HG03039 (cell line): Measurements from ENCODE around the gene CHPF.
A peak's percentile ranks its signal among the peaks of the same experiment; 100 is the strongest.

ENCODE experiments used
- ATAC-seq: cut with Tn5 transposase; IDR thresholded peaks from one replicate; pipeline ENCODE4 v1.9.1; 2021; ENCODE audit warnings: mild to moderate bottlenecking, moderate library complexity; ENCODE audit not compliant: unreplicated experiment

CHPF gene

GRCh38 chr2:219553168-219553417, 9.5 kb upstream of the CHPF start:
- ATAC-seq, result no peak

DNA sequence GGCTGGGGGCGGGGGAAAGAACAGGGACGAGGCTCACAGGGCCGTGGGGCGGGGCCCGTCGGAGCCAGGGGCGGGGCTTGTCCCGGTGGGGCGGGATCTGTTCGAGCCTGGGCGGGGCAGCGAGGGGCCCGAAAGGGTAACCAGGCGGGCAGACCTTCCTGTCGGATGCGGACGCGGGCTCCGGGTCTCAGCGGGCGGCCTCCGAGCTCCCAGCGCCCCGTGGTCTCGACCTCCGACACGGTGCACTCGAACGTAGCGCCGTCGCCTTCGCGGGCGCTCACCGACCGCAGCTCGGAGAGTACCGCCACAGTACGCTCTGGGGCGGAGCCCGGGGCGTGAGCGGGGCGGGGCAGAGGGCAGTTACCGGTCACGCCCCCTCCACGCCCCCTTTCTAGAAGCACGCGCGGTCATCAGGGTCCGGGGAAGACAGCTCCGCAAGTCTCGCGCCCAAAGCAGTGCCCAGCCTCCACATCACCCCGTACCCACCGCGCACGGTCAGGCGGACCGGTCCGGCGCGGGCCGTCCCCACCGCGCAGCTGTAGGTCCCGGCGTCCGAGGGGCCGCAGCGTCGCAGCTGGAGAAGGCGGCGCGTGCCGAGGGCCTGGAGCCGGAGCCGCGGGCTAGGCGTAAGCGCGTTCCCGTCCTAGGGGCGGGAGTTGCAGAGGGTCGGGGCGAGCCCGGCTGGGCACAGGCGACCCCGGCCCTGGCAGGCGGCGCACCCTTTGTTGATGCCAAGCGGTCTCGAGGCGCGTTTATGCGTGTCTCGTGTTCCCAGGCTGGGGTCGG, 9.0 kb upstream of the CHPF start:
- peak; percentile 85 for ATAC-seq

- peak; percentile 4 for ATAC-seq
These were observed 8.1 kb upstream of the CHPF start for GRCh38 chr2:219551441-219552381.

GRCh38 chr2:219549619-219550018, 6.0 kb upstream of the CHPF start:
- ATAC-seq, result no peak

DNA sequence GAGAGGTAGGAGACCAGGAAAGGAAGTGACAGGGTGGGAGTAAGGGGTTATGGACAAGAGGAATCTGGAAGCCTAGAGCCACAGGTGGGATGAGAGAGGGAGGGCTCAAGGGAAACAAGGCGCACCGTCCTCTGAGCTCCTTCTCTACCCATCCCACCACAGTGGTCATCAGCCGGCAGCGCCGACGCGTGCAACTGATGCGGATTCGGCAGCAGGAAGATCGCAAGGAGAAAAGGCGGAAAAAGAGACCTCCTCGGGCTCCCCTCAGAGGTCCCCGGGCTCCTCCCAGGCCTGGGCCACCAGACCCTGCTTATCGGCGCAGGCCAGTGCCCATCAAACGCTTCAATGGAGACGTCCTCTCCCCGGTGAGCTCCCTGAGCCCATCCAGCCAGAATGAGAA, 5.4 kb upstream of the CHPF start:
- ATAC-seq, result no peak

GRCh38 chr2:219547621-219548020, 4.0 kb upstream of the CHPF start:
- no peak for ATAC-seq

DNA sequence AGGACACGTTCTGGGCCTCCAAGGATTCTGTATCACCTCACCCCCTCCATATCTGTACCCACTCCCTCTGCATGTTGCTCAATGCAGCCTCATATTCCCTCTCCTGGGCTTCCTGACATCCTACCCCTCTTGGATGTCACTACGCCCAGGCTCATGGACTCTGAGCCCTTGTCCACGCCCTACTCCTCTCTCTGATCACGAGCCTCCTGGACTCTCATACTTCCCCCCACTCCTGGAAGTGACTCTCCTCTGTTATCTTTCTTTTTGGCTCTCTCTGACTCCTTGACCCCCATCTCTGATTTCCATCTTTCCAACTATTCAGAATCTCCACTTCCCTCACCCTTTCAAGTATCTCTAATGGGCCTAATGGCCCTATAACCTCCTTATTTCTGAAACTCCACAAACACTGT, 2.3 kb upstream of the CHPF start:
- ATAC-seq, result no peak

DNA sequence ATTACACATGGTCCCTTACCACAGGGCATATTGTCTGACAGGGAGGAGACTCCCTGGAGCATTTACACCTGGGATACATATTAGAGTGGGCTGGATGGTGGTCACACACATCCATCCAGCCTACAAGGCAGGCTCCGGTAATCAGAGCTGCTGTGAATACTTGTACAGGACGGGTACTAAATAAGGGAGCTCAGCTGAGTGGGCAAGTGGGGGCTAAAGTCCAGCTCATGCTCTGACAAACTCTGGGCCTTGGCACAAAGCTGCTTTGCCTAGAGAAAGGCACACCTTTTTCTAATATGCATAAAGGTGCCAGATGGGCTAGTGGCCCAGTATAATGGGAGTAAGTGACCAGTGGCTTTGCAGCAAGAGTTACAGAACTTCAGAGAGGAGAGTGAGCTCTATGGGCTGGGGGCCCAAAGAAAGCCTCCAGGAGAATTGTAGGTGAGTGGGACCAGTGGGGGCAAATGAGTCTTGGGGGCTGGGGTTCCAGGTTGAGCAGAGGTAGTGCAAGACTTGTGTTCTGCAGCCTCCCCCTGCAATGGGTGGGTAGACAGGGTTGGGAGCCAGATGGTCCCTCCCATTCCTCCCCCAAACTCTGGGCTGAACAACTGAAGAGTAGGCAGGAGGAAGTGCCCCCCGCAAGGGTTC, 1.8 kb upstream of the CHPF start:
- ATAC-seq, result no peak

DNA sequence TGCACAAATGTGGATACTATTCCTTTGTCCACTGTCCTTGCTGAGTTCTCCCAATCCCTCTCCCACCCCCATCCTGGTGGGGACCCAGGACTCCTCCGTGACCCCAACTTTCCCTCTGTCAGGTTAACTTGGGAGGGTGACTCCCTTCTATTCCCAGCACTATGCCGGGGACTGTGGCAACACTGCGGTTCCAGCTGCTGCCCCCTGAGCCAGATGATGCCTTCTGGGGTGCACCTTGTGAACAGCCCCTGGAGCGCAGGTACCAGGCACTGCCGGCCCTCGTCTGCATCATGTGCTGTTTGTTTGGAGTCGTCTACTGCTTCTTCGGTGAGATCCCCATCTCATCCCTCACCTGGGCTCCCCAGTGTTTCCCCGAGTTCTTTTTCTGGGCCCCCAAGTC, 958 bp upstream of the CHPF start:
- ATAC-seq, result no peak

GRCh38 chr2:219542931-219543595, 546 bp downstream of the CHPF start:
- peak; percentile 6 for ATAC-seq

- peak; percentile 34 for ATAC-seq
These were observed 1.9 kb downstream of the CHPF start for GRCh38 chr2:219541611-219542180.

DNA sequence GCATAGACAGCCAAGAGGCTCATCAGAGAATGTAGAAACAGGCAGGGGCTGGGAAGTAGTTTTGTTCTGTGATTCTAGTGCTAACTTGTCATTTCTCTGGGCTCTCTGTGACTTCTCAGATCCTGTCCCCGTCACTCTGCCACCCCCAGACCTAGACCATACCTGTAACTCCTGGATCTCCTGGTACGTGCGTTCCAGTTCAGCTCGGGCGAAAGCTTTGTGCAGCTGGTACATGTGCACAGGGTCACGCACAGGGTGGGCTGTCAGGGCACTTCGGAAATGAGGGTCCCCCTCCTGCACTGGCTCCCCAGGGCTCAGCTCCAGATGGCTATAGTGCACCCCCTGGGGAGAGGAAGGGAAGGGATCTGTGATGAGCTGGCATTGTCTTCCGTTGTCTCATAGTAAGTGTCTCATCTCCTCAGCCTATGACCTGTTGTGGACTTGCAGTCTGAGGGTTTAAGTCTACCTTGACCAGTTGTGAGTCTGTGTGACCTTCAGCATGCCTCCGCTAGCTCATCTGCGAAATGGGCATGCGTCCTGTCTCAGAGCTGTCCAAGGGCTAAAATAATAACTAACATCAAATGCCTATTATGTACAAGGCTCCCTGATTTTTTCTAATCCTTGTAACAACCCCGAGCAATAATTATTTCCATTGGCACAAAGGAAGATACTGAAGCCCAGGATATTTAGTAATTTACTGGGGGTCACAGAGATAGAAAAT, 2.7 kb downstream of the CHPF start:
- no peak for ATAC-seq

DNA sequence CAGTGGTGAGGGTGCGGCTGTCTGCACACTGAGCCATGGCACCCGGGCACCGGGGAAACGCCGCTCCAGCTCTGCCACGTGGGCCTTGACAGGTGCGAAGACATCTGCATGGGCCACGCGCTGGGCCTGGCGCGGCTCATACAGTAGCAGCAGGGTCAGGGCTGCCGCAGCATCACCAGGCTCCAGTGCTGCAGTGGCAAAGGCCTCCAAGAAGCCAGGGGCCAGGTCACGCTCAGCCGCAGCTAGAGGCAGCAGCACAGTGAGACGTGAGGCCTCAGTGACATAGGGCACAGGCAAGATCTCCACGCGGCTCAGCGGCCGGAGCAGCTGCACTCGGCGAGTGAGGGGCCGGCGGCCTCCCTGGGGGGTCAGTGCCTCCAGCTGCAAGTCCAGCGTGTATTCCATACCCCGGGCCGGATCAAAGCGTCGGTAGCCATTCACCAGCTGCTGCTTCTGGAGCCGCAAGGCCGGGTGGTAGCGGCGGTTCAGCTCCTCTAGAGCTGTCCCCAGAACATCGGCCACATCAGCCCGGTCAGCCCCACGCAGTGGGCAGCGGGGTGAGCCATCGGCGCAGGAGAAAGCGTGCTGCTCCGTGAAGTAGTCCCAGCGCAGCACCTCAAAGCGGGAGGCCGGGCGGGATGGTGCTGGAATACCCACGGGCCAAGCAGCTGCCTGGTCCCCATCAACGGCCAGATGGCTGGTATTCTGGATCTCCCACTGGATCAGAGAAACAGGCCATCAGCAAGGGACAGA, 3.5 kb downstream of the CHPF start:
- ATAC-seq, result no peak

GRCh38 chr2:219538956-219539788, 4.4 kb downstream of the CHPF start:
- ATAC-seq, result no peak

- no peak for ATAC-seq
These were observed 5.1 kb downstream of the CHPF start for GRCh38 chr2:219538504-219538951.

- ATAC-seq, result no peak
These were observed 5.7 kb downstream of the CHPF start for GRCh38 chr2:219537657-219538488.

- ATAC-seq, result no peak
These were observed 6.6 kb downstream of the CHPF start for GRCh38 chr2:219536967-219537366.

- ATAC-seq, result no peak
These were observed 7.2 kb downstream of the CHPF start for GRCh38 chr2:219536425-219536824.
